HUDEP-2 (cell line): ENCODE measurements around the gene MME.
"Not testable (repeated sequence)": the region's sequence is repeated elsewhere in the genome, so short reads cannot be mapped to it uniquely, and the experiment has no call there.

Experiments
- DNase-seq, 76 experiments: peaks; one replicate each; lab custom pipeline; 2025; ENCODE audit not compliant: unreplicated experiment in 76 of 76; lab: John Stamatoyannopoulos, UW

Gene MME

GRCh38 chr3:155083313-155083905 lies 3.3 kb downstream of the MME start:
- DNase-seq, result no peak

- DNase-seq, result no peak
Observed at GRCh38 chr3:155084567-155084966, 4.4 kb downstream of the MME start.

- no peak for DNase-seq
Observed at GRCh38 chr3:155086051-155086450, 5.9 kb downstream of the MME start.

GRCh38 chr3:155088706-155089345 lies 8.7 kb downstream of the MME start:
- no peak for DNase-seq

GRCh38 chr3:155089495-155089894 lies 9.4 kb downstream of the MME start:
- DNase-seq, result no peak

GRCh38 chr3:155093261-155093660 lies 13.1 kb downstream of the MME start:
- no peak for DNase-seq

GRCh38 chr3:155096303-155097008 lies 16.3 kb downstream of the MME start:
- DNase-seq, result no peak

- no peak for DNase-seq
Observed at GRCh38 chr3:155097009-155097349, 16.9 kb downstream of the MME start.

GRCh38 chr3:155101398-155101797 lies 21.3 kb downstream of the MME start:
- no peak for DNase-seq

- no peak for DNase-seq
Observed at GRCh38 chr3:155102329-155102728, 22.2 kb downstream of the MME start.

- no peak for DNase-seq
Observed at GRCh38 chr3:155103686-155104085, 23.6 kb downstream of the MME start.

- DNase-seq, result no peak
Observed at GRCh38 chr3:155106119-155106518, 26.0 kb downstream of the MME start.

- DNase-seq, result no peak
Observed at GRCh38 chr3:155110022-155110421, 29.9 kb downstream of the MME start.

GRCh38 chr3:155110996-155111901 lies 31.1 kb downstream of the MME start:
- DNase-seq, result no peak

GRCh38 chr3:155111971-155112370 lies 31.9 kb downstream of the MME start:
- DNase-seq, result no peak

GRCh38 chr3:155112661-155113389 lies 32.7 kb downstream of the MME start:
- DNase-seq, result no peak

GRCh38 chr3:155124745-155125144 lies 44.6 kb downstream of the MME start:
- DNase-seq, result not testable (repeated sequence)

GRCh38 chr3:155129396-155129795 lies 49.3 kb downstream of the MME start:
- DNase-seq, result no peak

- DNase-seq, result no peak
Observed at GRCh38 chr3:155130001-155130400, 49.9 kb downstream of the MME start.

GRCh38 chr3:155131104-155131503 lies 51.0 kb downstream of the MME start:
- DNase-seq, result peak in 74 of 76 experiments; percentile 4 to 91 (median 63)
